Large intestine (tissue), 3 donors: ENCODE results near the gene ATP6V1B1. TPM values are rescaled to one million over a fixed set of nuclear protein-coding genes. Genes with fewer than 3 reads are reported as not detected.
"Not testable (repeated sequence)": the region's sequence is repeated elsewhere in the genome, so short reads cannot be mapped to it uniquely, and the experiment has no call there.

Source experiments
- DNase-seq, 2 donors: peaks; one replicate each; pipeline versions ENCODE4 v3.0.0 to v3.0.0-alpha.2; 2013
- H3K27ac ChIP-seq: one replicate; pipeline ENCODE4 v1.5.1; 2013; ENCODE audit warnings: low read length
- H3K27me3 ChIP-seq: 2 replicates; pipeline ENCODE4 v1.6.1; 2013; ENCODE audit warnings: low read length; ENCODE audit not compliant: control insufficient read depth, insufficient read depth
- H3K36me3 ChIP-seq: 2 replicates; pipeline ENCODE4 v1.6.1; 2013; ENCODE audit warnings: low read length; ENCODE audit not compliant: control insufficient read depth, insufficient read depth
- H3K4me1 ChIP-seq: one replicate; pipeline ENCODE4 v1.6.1; 2013; ENCODE audit warnings: low read length; ENCODE audit not compliant: control insufficient read depth, insufficient read depth
- H3K4me3 ChIP-seq: one replicate; pipeline ENCODE4 v1.5.1; 2013; ENCODE audit warnings: low read length
- H3K9me3 ChIP-seq: one replicate; pipeline ENCODE4 v1.6.1; 2013; ENCODE audit warnings: mild to moderate bottlenecking, low read depth, low read length, moderate library complexity; ENCODE audit not compliant: control insufficient read depth
- WGBS: methylation state at CpG from one replicate; pipeline ENCODE4 v1.1.5; 2013; ENCODE audit warnings: low lambda C conversion rate; ENCODE audit not compliant: insufficient coverage; 5-methylcytosine and 5-hydroxymethylcytosine counted together
- polyA plus RNA-seq: library from polyadenylated mRNA; unstranded; fragments of 120-200 nt; gene quantifications from one replicate; pipeline ENCODE4 v1.2.1, GENCODE V29; 2013

Gene ATP6V1B1
- polyA plus RNA-seq, 1 donor: 1.6 TPM

- Histone ChIP-seq H3K4me3 (no peak overlapping the region), H3K36me3 (no peaks in the 10 kb centered on the region), H3K27me3 (peaks cover 3% of the 10 kb centered on the region), H3K27ac (no peak overlapping the region), H3K4me1 (no peaks in the 10 kb centered on the region), H3K9me3 (no peaks in the 10 kb centered on the region)
- DNase-seq: no peak
- WGBS: no CpG with 5 or more reads among the region's 13 CpGs
Observed at GRCh38 chr2:71008342-71008741, 72.6 kb downstream of the ATP6V1B1 start.

GRCh38 chr2:71011786-71012185, 76.1 kb downstream of the ATP6V1B1 start:
- H3K4me3 ChIP-seq, DNase-seq, H3K4me1 ChIP-seq, H3K27ac ChIP-seq, H3K36me3 ChIP-seq, H3K9me3 ChIP-seq, H3K27me3 ChIP-seq: not testable (repeated sequence)
- WGBS: no CpG with 5 or more reads among the region's 6 CpGs

Other genes starting within 250 kb of the ATP6V1B1 start
- gene ADD2, start 167.7 kb upstream of the ATP6V1B1 start, polyA plus RNA-seq: 4.0 TPM
- not detected for gene FIGLA, start 145.3 kb upstream of the ATP6V1B1 start, polyA plus RNA-seq
- 2.9 TPM for gene CLEC4F, start 115.3 kb upstream of the ATP6V1B1 start, polyA plus RNA-seq
- gene CD207, start 100.1 kb upstream of the ATP6V1B1 start, polyA plus RNA-seq: 1.9 TPM
- 0.34 TPM for gene VAX2, start 35.3 kb upstream of the ATP6V1B1 start, polyA plus RNA-seq
- gene ANKRD53, start 42.7 kb downstream of the ATP6V1B1 start, polyA plus RNA-seq: 2.3 TPM
- 43.6 TPM for gene TEX261, start 59.0 kb downstream of the ATP6V1B1 start, polyA plus RNA-seq
- gene NAGK, start 132.7 kb downstream of the ATP6V1B1 start, polyA plus RNA-seq: 74.0 TPM
- 26.0 TPM for gene MCEE, start 194.3 kb downstream of the ATP6V1B1 start, polyA plus RNA-seq
- gene MPHOSPH10, start 194.7 kb downstream of the ATP6V1B1 start, polyA plus RNA-seq: 34.4 TPM